NCI-H1417 treated with DMSO at 0.1 percent for 48 hours (cell line): Measurements from ENCODE around the gene PTPN2.
"Not testable (repeated sequence)": the region's sequence is repeated elsewhere in the genome, so short reads cannot be mapped to it uniquely, and the experiment has no call there.

Source experiments
- DNase-seq: peaks from one replicate; lab custom pipeline; 2025; lab: John Stamatoyannopoulos, UW

Gene PTPN2

GRCh38 chr18:12891561-12891960, 7.5 kb upstream of the PTPN2 start:
- DNase-seq = no peak

- no peak for DNase-seq
Measured at GRCh38 chr18:12890964-12891363, 6.9 kb upstream of the PTPN2 start.

GRCh38 chr18:12886498-12887126, 2.6 kb upstream of the PTPN2 start:
- DNase-seq = no peak

GRCh38 chr18:12885500-12885899, 1.5 kb upstream of the PTPN2 start:
- DNase-seq = no peak

GRCh38 chr18:12884406-12885323, 628 bp upstream of the PTPN2 start:
- DNase-seq = no peak

- no peak for DNase-seq
Measured at GRCh38 chr18:12883372-12883683, 709 bp downstream of the PTPN2 start.

GRCh38 chr18:12882453-12883371, 1.3 kb downstream of the PTPN2 start:
- no peak for DNase-seq

GRCh38 chr18:12880541-12880910, 3.5 kb downstream of the PTPN2 start:
- no peak for DNase-seq

- no peak for DNase-seq
Measured at GRCh38 chr18:12879840-12880540, 4.0 kb downstream of the PTPN2 start.

GRCh38 chr18:12874992-12875391, 9.0 kb downstream of the PTPN2 start:
- DNase-seq = not testable (repeated sequence)

- not testable (repeated sequence) for DNase-seq
Measured at GRCh38 chr18:12873961-12874567, 10.0 kb downstream of the PTPN2 start.

- DNase-seq = no peak
Measured at GRCh38 chr18:12872408-12872807, 11.6 kb downstream of the PTPN2 start.

GRCh38 chr18:12868576-12868975, 15.5 kb downstream of the PTPN2 start:
- no peak for DNase-seq

- DNase-seq = no peak
Measured at GRCh38 chr18:12867441-12868123, 16.5 kb downstream of the PTPN2 start.

- DNase-seq = no peak
Measured at GRCh38 chr18:12863687-12864216, 20.3 kb downstream of the PTPN2 start.

GRCh38 chr18:12862874-12863482, 21.1 kb downstream of the PTPN2 start:
- DNase-seq = no peak

- no peak for DNase-seq
Measured at GRCh38 chr18:12862467-12862866, 21.6 kb downstream of the PTPN2 start.

GRCh38 chr18:12861637-12862036, 22.4 kb downstream of the PTPN2 start:
- no peak for DNase-seq

- DNase-seq = no peak
Measured at GRCh38 chr18:12860530-12860929, 23.5 kb downstream of the PTPN2 start.

- no peak for DNase-seq
Measured at GRCh38 chr18:12858991-12859390, 25.0 kb downstream of the PTPN2 start.
